G401.6 (cell line): ENCODE results near the gene TIGD2.

Source experiments
- FAIRE-seq: peaks from 2 replicates; lab custom pipeline; 2012; peaks lifted over from hg19 to GRCh38; lab: Jason Lieb, UNC

Gene TIGD2

GRCh38 chr4:89110986-89111832 is at the start of gene TIGD2:
TSS of gene TIGD2 (plus strand) at chr4:89111533. CDS start at chr4:89112975, 1,442 bp downstream.
- no peak for FAIRE-seq

GRCh38 chr4:89064848-89065247 is 46.5 kb upstream of the TIGD2 start:
- FAIRE-seq = no peak

- no peak for FAIRE-seq
Measured at GRCh38 chr4:89067417-89067816, 43.9 kb upstream of the TIGD2 start.

GRCh38 chr4:89069481-89069880 is 41.9 kb upstream of the TIGD2 start:
- no peak for FAIRE-seq

GRCh38 chr4:89070041-89070440 is 41.3 kb upstream of the TIGD2 start:
- no peak for FAIRE-seq

GRCh38 chr4:89071311-89071710 is 40.0 kb upstream of the TIGD2 start:
- no peak for FAIRE-seq

GRCh38 chr4:89072921-89073320 is 38.4 kb upstream of the TIGD2 start:
- FAIRE-seq = no peak

GRCh38 chr4:89077761-89078160 is 33.6 kb upstream of the TIGD2 start:
- FAIRE-seq = no peak

- no peak for FAIRE-seq
Measured at GRCh38 chr4:89078300-89078699, 33.0 kb upstream of the TIGD2 start.

- FAIRE-seq = no peak
Measured at GRCh38 chr4:89099034-89099433, 12.3 kb upstream of the TIGD2 start.

GRCh38 chr4:89099471-89099870 is 11.9 kb upstream of the TIGD2 start:
- FAIRE-seq = no peak

- FAIRE-seq = no peak
Measured at GRCh38 chr4:89100853-89101252, 10.5 kb upstream of the TIGD2 start.

- no peak for FAIRE-seq
Measured at GRCh38 chr4:89101256-89102161, 9.8 kb upstream of the TIGD2 start.

GRCh38 chr4:89105726-89106125 is 5.6 kb upstream of the TIGD2 start:
- no peak for FAIRE-seq

- FAIRE-seq = no peak
Measured at GRCh38 chr4:89108091-89108490, 3.2 kb upstream of the TIGD2 start.

- FAIRE-seq = no peak
Measured at GRCh38 chr4:89109841-89110540, 1.3 kb upstream of the TIGD2 start.

- no peak for FAIRE-seq
Measured at GRCh38 chr4:89110541-89110985, 770 bp upstream of the TIGD2 start.

GRCh38 chr4:89111833-89112563 is 665 bp downstream of the TIGD2 start:
- no peak for FAIRE-seq

GRCh38 chr4:89113415-89113814 is 2.1 kb downstream of the TIGD2 start:
- FAIRE-seq = no peak

- no peak for FAIRE-seq
Measured at GRCh38 chr4:89114100-89114499, 2.8 kb downstream of the TIGD2 start.

- FAIRE-seq = no peak
Measured at GRCh38 chr4:89117115-89117514, 5.8 kb downstream of the TIGD2 start.

GRCh38 chr4:89119166-89119565 is 7.8 kb downstream of the TIGD2 start:
- no peak for FAIRE-seq
